SU-DHL-6 (cell line): ENCODE results near the gene CRK.

Source experiments
- H2AFZ ChIP-seq: fragments of 200-600 bp; sonication (generic); 2 replicates; pipeline ENCODE4 v1.6.1; 2014; ENCODE audit warnings: low read depth, mild to moderate bottlenecking, moderate library complexity, mixed read lengths, antibody characterized with exemption, low read length; ENCODE audit not compliant: severe bottlenecking
- H3F3A ChIP-seq: fragments of 200-600 bp; shearing (Covaris generic); 2 replicates; pipeline ENCODE4 v1.6.0; 2016; ENCODE audit warnings: antibody characterized with exemption, mild to moderate bottlenecking; ENCODE audit not compliant: insufficient read depth
- H3K27ac ChIP-seq: fragments of 200-600 bp; sonication (generic); 2 replicates; pipeline ENCODE4 v1.5.1; 2016; ENCODE audit warnings: low read depth, mild to moderate bottlenecking, low read length, moderate library complexity, mixed read lengths
- H3K27me3 ChIP-seq: fragments of 200-600 bp; sonication (generic), shearing (Covaris generic); 2 replicates; pipeline ENCODE4 v1.6.0; 2014; ENCODE audit warnings: mild to moderate bottlenecking, low read length
- H3K36me3 ChIP-seq: fragments of 200-600 bp; sonication (generic); 2 replicates; pipeline ENCODE4 v1.6.1; 2014; ENCODE audit warnings: mild to moderate bottlenecking, low read length, mixed read lengths
- H3K4me2 ChIP-seq: fragments of 300-600, 200-600 bp; shearing (Covaris generic), sonication (generic); 2 replicates; pipeline ENCODE4 v1.6.0; 2014; ENCODE audit warnings: low read length, low read depth, mild to moderate bottlenecking; ENCODE audit not compliant: poor library complexity, severe bottlenecking
- H3K4me3 ChIP-seq: fragments of 200-600 bp; sonication (generic); 2 replicates; pipeline ENCODE4 v1.5.1; 2014; ENCODE audit warnings: antibody characterized with exemption, low read length, mild to moderate bottlenecking, mixed read lengths; ENCODE audit not compliant: insufficient read depth, poor library complexity, severe bottlenecking
- H3K79me2 ChIP-seq: fragments of 200-600 bp; sonication (generic); 2 replicates; pipeline ENCODE4 v1.6.1; 2014; ENCODE audit warnings: mild to moderate bottlenecking, low read length, moderate library complexity; ENCODE audit not compliant: insufficient read depth
- H3K9ac ChIP-seq: fragments of 200-600 bp; sonication (generic); 2 replicates; pipeline ENCODE4 v1.7.0; 2014; ENCODE audit warnings: mild to moderate bottlenecking, low read length
- H3K9me2 ChIP-seq: fragments of 200-600 bp; sonication (generic); replicated peaks from 2 replicates; pipeline ENCODE4 v1.6.1; 2014; ENCODE audit warnings: low read length; ENCODE audit not compliant: insufficient read depth
- H3K9me3 ChIP-seq: fragments of 200-600 bp; sonication (generic); 2 replicates; pipeline ENCODE4 v1.6.1; 2014; ENCODE audit warnings: low read length, mixed read lengths; ENCODE audit not compliant: insufficient read depth
- H4K20me1 ChIP-seq: fragments of 200-600 bp; sonication (generic); 2 replicates; pipeline ENCODE4 v1.6.1; 2014; ENCODE audit warnings: low read depth, mild to moderate bottlenecking, antibody characterized with exemption, low read length, moderate library complexity, mixed read lengths
- EZH2phosphoT487 ChIP-seq: fragments of 200-600 bp; sonication (generic), shearing (Covaris generic); conservative IDR thresholded peaks from 2 replicates; pipeline ENCODE4 v1.6.1; 2018; ENCODE audit warnings: mild to moderate bottlenecking, antibody characterized with exemption, low read length, moderate library complexity, mixed read lengths
- TF ChIP-seq, protein P1 (sequence below): fragments of 200-600 bp; sonication (generic); IDR thresholded peaks from one replicate; pipeline ENCODE4 v1.5.1; 2017; ENCODE audit warnings: antibody characterized with exemption, mild to moderate bottlenecking, low read length, moderate library complexity; ENCODE audit not compliant: insufficient read depth, poor library complexity, severe bottlenecking

CRK gene

DNA sequence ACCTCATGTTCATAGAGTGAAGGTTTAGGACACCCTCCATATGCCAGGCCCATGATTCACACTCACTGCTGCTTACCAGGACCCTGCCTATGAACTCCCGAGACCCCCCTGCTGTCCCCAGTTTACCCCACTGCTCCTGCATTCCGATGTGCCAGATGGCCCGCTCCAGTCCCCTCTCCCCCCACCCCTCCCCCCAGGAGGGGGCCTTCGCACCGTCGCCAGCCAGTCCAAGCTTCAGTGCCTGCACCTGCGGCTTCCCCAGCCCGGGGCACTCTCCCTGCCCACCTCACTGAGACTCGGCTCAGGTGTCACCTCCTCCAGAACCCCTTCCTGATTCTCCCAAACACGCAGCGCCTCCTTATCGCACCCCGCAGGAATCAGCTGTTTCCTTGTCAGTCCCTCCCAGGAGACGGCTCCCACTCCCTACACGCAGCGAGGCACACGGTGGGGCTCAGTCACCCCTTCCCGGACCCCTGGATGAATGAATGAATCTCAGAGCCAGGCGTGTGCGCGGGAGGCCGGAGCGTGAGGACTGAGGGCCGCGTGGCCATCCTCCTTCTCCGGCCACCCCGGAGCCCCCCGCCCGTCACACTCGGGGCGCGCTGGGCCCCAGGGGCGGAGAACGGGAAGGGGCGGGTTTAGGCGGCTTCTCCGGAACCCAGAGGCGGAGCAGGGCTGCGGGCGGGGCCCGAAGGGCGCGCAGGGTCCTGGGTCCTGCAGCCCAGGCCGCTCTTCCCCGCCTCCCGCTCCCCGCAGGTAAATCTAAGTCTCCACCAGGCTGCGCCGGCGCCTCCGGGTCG, 34.8 kb upstream of the CRK start:
- Histone ChIP-seq H2AFZ (peak overlapping the region; percentile 66), H3K9ac (peak overlapping the region; percentile 82), H3F3A (peaks cover 35% of the 10 kb centered on the region), H3K4me3 (peak overlapping the region; percentile 89), H3K36me3 (no peaks in the 10 kb centered on the region), H3K4me2 (peak overlapping the region; percentile 73), H3K9me2 (no peaks in the 10 kb centered on the region), H3K27me3 (no peaks in the 10 kb centered on the region), H3K27ac (peak overlapping the region; percentile 73), H3K79me2 (no peaks in the 10 kb centered on the region), H4K20me1 (no peaks in the 10 kb centered on the region), H3K9me3 (no peaks in the 10 kb centered on the region)
- TF ChIP-seq EZH2phosphoT487 = no peak
- TF ChIP-seq, protein P1, sequence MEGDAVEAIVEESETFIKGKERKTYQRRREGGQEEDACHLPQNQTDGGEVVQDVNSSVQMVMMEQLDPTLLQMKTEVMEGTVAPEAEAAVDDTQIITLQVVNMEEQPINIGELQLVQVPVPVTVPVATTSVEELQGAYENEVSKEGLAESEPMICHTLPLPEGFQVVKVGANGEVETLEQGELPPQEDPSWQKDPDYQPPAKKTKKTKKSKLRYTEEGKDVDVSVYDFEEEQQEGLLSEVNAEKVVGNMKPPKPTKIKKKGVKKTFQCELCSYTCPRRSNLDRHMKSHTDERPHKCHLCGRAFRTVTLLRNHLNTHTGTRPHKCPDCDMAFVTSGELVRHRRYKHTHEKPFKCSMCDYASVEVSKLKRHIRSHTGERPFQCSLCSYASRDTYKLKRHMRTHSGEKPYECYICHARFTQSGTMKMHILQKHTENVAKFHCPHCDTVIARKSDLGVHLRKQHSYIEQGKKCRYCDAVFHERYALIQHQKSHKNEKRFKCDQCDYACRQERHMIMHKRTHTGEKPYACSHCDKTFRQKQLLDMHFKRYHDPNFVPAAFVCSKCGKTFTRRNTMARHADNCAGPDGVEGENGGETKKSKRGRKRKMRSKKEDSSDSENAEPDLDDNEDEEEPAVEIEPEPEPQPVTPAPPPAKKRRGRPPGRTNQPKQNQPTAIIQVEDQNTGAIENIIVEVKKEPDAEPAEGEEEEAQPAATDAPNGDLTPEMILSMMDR = no peak

GRCh38 chr17:1488826-1489270, 32.8 kb upstream of the CRK start:
- Histone ChIP-seq H3K27ac (peak overlapping the region; percentile 95), H2AFZ (no peak overlapping the region), H3K4me3 (no peak overlapping the region), H3K27me3 (no peaks in the 10 kb centered on the region), H4K20me1 (no peaks in the 10 kb centered on the region), H3K36me3 (no peaks in the 10 kb centered on the region), H3K9me2 (no peaks in the 10 kb centered on the region), H3K9ac (peak overlapping the region; percentile 64; the same call in 1 of the 2 replicates), H3K4me2 (peak overlapping the region; percentile 78), H3F3A (peaks cover 39% of the 10 kb centered on the region), H3K9me3 (no peaks in the 10 kb centered on the region), H3K79me2 (no peaks in the 10 kb centered on the region)
- TF ChIP-seq EZH2phosphoT487 = no peak
- TF ChIP-seq, protein P1 = no peak

- Histone ChIP-seq H3K9me2 (no peaks in the 10 kb centered on the region), H4K20me1 (no peaks in the 10 kb centered on the region), H3K27me3 (no peaks in the 10 kb centered on the region), H3K4me3 (peak overlapping the region; percentile 44), H3K79me2 (no peaks in the 10 kb centered on the region), H3F3A (peaks cover 39% of the 10 kb centered on the region), H3K36me3 (no peaks in the 10 kb centered on the region), H3K4me2 (peak overlapping the region; percentile 78), H3K9ac (peak overlapping the region; percentile 64), H3K9me3 (no peaks in the 10 kb centered on the region), H3K27ac (peak overlapping the region; percentile 95), H2AFZ (peak overlapping the region; percentile 17)
- TF ChIP-seq, protein P1 = no peak
- no peak for TF ChIP-seq EZH2phosphoT487
These were observed 32.1 kb upstream of the CRK start for GRCh38 chr17:1487939-1488825.
